ENCODE results near the gene EGLN3.
"Not testable (repeated sequence)": the region's sequence is repeated elsewhere in the genome, so short reads cannot be mapped to it uniquely, and the experiment has no call there.

EGLN3 gene

GRCh38 chr14:33934043-33934750 is 16.7 kb downstream of the EGLN3 start:
- no peak for DNase-seq

GRCh38 chr14:33933386-33933933 is 17.4 kb downstream of the EGLN3 start:
- DNase-seq = no peak

- DNase-seq = no peak
Measured at GRCh38 chr14:33932576-33933345, 18.1 kb downstream of the EGLN3 start.

- DNase-seq = no peak
Measured at GRCh38 chr14:33932033-33932432, 18.8 kb downstream of the EGLN3 start.

- no peak for DNase-seq
Measured at GRCh38 chr14:33931461-33931860, 19.4 kb downstream of the EGLN3 start.

GRCh38 chr14:33930439-33930838 is 20.4 kb downstream of the EGLN3 start:
- DNase-seq = no peak

GRCh38 chr14:33929799-33930408 is 21.0 kb downstream of the EGLN3 start:
- DNase-seq = no peak

- DNase-seq = no peak
Measured at GRCh38 chr14:33928895-33929294, 22.0 kb downstream of the EGLN3 start.

GRCh38 chr14:33927944-33928343 is 22.9 kb downstream of the EGLN3 start:
- no peak for DNase-seq

- DNase-seq = not testable (repeated sequence)
Measured at GRCh38 chr14:33926967-33927366, 23.9 kb downstream of the EGLN3 start.

- DNase-seq = no peak
Measured at GRCh38 chr14:33925946-33926345, 24.9 kb downstream of the EGLN3 start.

- no peak for DNase-seq
Measured at GRCh38 chr14:33925235-33925634, 25.6 kb downstream of the EGLN3 start.

GRCh38 chr14:33924566-33925100 is 26.2 kb downstream of the EGLN3 start:
- DNase-seq = no peak

- DNase-seq = no peak
Measured at GRCh38 chr14:33922125-33922524, 28.7 kb downstream of the EGLN3 start.

- DNase-seq = no peak
Measured at GRCh38 chr14:33918256-33918655, 32.6 kb downstream of the EGLN3 start.

- no peak for DNase-seq
Measured at GRCh38 chr14:33917661-33918060, 33.2 kb downstream of the EGLN3 start.

GRCh38 chr14:33916663-33917565 is 34.0 kb downstream of the EGLN3 start:
- DNase-seq = no peak

- no peak for DNase-seq
Measured at GRCh38 chr14:33915682-33916081, 35.2 kb downstream of the EGLN3 start.

GRCh38 chr14:33914676-33915516 is 36.0 kb downstream of the EGLN3 start:
- no peak for DNase-seq

- no peak for DNase-seq
Measured at GRCh38 chr14:33911046-33911445, 39.8 kb downstream of the EGLN3 start.

GRCh38 chr14:33910435-33910834 is 40.4 kb downstream of the EGLN3 start:
- DNase-seq = no peak

Measured in NCI-H1436 treated with DMSO at 0.1 percent for 48 hours (cell line).